HTR-8/SVneo (cell line): ENCODE results near the gene TRPM2.
"Not testable (repeated sequence)": the region's sequence is repeated elsewhere in the genome, so short reads cannot be mapped to it uniquely, and the experiment has no call there.

Source experiments
- DNase-seq: peaks from one replicate; pipeline ENCODE4 v3.0.0; 2011; ENCODE audit warnings: low spot score, mixed read lengths; ENCODE audit not compliant: insufficient read length
- FAIRE-seq: peaks from 2 replicates; lab custom pipeline; 2011; peaks lifted over from hg19 to GRCh38; lab: Jason Lieb, UNC

Gene TRPM2

DNA sequence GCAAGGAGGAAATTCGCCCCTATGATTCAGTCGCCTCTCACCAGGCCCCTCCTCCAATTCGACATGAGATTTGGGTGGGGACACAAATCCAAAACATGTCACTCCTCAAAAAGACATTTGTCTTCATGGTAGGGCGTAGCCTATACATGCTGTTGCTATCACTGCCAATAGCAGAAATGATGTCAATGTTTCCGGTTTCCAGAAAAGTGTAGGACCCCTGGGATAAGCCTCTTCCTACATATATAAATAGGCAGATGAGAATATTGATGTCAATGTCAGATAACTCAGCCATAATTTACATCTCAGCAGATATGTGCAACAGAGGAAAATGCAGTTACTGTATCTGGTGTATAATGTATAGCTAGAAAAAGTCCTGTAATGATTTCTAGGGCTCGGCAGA is 118.6 kb downstream of the TRPM2 start:
- FAIRE-seq = no peak
- DNase-seq = no peak

DNA sequence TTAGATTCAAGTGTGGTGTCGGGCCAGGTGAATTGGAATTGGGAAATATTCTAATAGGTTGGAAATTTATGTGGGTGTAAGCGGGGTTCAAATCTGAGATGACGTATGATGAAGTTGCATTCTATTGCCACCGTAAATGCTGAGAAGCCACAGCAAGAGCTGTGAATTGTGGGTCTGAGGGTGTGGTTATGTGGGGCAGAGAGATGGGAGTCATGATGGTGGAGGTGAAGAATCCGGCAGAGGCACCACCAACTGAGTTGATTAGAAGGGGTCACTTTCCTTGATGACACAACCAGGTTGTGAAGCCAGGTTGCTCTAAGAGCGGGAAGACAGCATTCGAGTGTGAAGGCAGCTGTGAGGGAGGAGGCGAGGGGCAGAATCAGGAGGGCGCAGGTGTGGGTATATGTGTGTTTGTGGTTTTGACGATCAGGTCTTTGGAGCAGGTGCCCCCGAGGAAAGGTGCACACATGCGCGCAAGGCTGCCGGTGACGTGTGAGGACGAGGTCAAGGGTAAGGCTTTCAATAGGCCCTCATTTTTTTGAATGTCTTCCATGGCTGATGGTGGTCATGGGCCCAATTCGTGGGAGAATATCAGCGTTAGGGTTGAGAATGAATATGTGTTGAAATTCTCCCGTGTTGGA is 120.6 kb downstream of the TRPM2 start:
- FAIRE-seq (no peak), DNase-seq (no peak)

DNA sequence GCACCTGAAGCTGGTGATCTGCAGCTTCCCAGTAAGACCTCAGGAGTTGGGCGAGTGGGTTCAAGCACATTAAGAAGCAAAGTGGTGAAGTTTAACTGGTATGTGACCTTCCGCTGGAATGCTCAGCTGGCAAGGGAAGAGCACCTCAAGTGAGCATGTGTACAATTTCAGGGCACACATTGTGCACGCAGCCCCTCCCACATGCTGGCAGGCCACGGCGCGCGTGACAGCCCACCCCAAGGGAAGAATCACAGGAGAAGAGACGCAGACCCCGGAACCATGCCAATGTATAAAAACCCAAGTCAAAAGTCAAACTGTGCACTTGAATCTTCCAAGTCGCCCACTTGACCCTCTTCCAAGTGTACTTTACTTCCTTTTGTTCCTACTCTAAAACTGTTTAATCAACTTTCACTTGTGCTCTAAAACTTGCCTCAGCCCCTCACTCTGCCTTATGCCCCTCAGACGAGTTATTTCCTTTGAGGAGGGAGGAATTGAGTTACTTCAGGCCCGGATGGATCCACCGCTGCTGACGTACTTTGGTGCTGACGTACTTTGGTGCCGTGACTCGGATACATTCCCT is 121.9 kb downstream of the TRPM2 start:
- DNase-seq (no peak), FAIRE-seq (no peak)

DNA sequence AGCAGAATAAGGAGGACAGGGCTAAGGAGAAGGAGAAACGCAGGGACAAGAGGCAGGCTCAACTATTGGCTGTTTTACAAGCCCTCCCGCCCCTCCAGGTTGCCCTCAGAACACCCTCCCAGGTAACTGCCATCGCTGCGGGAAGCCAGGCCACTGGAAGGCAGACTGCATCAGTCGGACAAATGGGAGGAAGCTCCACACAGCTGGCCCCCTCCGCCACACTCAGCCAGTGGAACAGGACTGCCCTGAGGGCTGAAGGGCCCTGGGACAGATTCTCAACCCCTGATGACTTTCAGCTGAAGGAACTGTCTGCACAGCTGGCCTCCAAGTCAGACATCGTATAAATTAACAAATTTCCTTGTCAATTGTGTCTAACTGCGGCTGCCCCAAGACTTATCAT is 123.7 kb downstream of the TRPM2 start:
- no peak for DNase-seq
- FAIRE-seq = no peak

DNA sequence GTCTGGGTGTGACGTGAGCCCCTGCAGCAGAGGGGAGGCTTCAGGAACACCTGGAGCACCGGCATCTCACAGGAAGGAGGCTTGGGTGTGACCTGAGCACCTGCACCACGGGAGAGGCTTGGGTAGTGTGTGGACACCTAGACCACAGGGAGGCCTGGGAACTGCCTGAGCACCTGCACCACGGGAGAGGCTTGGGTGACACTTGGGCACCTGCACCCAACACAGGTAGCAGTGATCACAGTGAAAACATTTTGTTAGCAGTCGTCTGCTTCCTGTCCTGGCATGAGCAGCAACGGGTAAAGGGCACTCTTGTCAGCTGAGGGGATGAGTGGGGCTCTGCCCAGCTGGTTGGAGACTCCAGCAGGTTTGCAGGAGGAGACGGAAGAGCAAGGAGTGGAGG is 124.3 kb downstream of the TRPM2 start:
- no peak for FAIRE-seq
- DNase-seq = no peak

DNA sequence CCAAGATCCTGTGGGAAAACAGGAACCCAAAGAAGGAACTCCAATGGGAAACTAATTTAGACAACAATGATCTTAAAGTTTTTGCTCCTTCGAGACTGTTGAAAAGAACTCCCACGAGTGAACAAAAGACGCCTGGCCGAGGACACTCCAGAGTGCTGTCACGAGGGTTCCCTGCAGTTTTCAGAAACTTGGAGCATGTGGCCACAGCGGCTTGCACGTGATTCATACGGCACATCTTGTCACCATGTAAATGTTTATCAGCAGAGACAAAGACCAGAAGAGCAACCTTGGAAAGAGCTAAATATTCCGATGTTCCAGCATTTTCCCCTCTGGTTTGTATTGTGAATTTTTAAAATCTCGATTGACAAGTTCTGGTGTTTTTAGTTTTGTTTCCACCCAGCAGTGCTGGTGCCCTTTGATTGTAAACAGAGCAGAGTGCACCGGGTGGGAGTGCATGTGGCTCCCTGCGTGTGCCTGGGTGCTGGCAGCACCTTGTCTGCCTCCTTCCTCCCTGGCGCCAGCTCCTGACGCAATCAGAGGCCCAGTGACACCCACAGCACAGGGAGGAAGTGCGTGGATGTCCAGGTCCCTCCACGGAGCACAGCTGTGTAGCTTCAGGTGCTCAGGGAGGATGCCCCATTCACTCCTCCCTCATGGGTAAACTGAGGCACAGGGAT is 124.8 kb downstream of the TRPM2 start:
- no peak for DNase-seq
- FAIRE-seq = no peak

DNA sequence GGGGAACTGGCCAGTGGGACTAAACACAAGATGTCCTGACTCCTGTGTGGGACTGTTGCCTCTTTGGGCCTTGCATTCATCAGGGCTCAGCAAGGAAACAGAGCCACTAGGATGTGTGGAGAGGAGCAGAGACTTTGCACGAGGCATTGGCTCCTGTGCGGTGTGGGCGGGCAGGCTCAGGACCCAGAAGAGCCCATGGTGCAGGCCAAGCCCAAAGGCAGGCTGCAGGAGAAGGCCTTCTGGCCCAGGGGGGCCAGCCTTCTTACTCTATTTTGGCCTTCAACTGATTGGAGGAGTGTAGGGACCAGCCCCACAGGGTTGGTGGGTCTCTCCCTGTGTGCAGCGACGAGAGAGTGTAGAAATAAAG is 125.4 kb downstream of the TRPM2 start:
- DNase-seq (no peak), FAIRE-seq (no peak)

DNA sequence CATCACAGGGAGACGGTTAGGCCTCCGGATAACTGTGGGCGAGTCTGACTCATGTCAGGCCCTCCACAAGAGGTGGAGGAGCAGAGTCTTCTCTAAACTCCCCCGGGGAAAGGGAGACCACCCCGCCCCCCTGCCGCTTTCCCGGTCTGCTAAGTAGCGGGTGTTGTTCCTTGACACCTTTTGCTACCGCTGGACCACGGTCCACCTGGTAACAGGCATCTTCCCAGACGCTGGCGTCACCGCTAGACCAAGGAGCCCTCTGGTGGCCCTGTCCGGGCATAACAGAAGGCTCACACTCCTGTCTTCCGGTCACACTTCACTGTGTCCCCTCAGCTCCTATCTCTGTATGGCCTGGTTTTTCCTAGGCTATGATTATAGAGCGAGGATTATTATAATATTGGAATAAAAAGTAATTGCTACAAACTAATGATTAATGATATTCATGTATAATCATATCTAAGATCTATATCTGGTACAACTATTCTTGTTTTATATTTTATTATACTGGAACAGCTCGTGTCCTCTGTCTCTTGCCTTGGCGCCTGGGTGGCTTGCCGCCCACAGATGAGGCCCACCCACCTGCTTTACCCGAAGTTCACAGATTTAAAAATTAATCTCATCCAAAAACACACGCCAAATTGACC is 126.3 kb downstream of the TRPM2 start:
- FAIRE-seq, DNase-seq: not testable (repeated sequence)

DNA sequence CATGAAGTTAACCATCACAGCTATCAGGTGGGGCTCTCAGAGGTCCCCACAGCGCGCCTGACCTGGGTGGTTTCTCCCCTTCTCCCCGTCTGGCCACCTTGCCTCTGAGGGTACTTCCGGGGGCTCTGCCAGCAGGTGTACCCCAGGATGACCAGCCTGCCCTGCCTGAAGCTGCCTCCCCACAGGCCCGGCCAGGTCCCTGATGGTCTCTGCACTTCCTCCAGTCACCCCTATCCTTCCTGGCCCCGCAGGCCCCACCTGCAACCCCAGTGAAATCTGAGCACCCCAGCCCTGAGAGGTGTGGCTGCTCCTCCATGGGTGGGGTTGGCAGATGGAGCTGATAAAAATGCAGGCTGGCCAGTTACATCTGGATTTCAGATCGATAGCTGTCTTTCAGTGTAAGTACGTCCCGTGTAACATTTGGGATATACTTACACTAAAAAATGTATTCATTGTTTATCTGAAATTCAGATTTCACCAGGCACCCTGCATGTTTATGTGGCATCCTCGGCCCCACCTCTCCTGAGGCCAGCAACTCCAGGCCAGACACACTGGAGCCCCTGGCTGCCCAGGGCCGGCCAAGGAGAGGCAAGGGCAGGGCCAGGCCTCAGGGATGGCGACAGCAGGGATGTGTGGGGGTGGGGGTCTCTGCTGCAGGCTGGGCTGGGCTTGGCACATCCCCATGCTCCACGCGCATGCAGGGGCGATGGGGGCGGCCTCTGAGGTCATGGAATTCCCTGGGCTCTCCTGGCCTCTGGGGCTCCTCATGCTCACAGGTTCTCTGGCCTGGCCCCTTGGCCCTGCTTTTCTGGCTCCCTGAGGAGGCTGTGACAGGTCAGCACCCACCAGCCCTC is 127.0 kb downstream of the TRPM2 start:
- FAIRE-seq (no peak), DNase-seq (no peak)

DNA sequence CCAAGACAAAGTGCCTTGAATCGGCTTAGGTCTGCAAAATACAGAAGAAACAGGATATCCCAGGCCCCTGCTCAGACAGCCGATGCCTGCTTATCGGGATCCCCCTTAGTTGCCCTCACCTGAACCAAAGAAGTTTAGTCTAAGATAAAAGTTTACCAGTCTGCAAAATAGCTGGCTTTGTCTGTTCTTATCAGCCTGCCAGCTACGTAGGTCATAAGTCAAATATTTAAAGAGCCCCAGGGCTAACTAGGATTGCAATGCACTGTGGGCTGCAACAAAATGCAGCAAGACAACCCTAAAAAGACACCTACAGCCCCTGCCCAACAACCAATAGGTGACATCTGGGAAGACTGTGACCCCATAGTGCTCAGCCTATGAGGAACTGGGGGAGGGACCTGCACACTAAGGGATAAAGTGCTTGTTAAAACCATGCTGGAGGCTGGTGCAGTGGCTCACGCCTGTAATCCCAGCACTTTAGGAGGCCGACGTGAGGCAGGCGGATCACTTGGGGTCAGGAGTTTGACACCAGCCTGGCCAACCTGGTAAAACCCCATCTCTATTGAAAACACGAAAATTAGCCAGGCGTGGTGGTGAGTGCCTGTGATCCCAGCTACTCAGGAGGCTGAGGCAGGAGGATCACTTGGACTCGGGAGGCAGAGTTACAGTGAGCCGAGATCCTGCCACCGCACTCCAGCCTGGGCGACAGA is 129.3 kb downstream of the TRPM2 start:
- DNase-seq (no peak), FAIRE-seq (no peak)

DNA sequence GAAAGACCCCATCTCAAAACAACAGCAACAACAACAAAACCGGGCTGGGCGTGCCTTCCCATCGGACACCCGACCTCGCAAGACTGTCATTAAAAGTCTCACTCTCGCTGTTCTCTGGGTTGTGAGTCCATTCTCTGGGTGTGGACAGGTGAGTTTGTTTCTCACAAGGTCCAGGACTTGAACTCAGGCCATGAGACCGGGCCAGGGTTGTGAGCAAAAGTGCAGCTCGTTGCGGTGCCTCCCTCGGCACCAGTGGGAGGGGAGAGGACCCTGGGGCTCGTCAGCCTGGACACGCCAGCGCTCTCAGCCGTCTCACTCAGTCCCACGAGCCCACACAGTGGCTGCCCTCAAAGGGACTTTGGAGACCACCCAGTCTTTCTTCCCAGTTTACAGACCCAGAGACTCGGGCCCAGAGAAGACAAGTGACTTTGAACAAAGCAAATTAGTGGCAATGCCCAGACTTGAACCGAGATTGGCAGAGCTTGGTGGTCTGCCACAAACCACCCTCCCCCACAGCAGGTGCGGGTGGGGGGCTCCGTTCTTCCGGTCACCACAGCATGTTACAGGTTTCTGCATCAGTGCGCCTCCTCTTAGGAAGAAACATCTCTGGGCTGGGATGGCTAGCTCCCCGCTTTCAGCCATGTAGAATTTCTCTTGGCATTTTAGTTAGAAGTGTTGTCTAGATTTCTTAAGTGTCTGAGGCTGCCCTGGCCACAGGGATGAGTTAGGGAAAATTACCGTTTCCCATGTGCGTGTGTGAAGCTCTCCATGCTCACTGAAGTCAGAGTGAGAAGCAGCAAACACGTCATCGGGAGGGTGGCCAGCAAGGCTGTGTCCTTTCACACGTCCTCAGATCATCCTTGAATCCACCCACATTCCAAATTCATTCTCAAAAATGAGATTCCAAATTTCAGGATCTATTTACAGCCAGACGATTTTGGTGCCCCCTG is 130.1 kb downstream of the TRPM2 start:
- FAIRE-seq (no peak), DNase-seq (no peak)

DNA sequence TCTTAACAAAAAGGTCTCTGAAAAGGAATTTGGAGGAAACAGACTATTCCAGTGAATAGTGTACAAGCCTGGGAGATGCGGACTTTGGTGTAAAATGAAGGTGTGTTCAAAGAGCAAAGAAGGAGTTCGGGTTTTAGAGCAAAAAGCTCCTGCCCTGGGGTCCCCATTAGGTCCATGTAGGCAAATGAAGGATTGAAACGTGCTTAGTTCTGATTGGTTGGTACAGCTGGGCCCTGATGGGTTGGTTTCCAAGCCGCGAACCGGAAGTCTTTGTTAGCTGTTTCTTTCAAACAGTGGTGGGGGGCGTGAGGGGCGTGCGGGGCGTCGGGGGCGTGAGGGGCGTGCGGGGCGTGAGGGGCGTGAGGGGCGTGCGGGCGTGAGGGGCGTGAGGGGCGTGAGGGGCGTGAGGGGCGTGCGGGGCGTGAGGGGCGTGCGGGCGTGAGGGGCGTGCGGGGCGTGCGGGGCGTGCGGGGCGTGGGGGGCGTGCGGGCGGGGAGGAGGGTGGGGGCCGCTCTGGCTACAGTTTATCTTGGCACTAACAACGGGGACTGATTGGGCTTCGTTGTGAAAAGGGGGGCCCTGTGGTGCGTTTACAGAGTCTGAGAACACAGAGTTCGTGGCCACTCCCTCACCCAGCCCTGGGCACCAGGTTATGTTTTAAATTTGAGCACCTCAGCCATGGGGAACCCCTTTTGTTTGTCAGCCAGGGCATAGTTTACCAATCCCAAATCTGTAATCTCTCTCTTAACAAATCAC is 131.3 kb downstream of the TRPM2 start:
- DNase-seq (no peak), FAIRE-seq (no peak)

DNA sequence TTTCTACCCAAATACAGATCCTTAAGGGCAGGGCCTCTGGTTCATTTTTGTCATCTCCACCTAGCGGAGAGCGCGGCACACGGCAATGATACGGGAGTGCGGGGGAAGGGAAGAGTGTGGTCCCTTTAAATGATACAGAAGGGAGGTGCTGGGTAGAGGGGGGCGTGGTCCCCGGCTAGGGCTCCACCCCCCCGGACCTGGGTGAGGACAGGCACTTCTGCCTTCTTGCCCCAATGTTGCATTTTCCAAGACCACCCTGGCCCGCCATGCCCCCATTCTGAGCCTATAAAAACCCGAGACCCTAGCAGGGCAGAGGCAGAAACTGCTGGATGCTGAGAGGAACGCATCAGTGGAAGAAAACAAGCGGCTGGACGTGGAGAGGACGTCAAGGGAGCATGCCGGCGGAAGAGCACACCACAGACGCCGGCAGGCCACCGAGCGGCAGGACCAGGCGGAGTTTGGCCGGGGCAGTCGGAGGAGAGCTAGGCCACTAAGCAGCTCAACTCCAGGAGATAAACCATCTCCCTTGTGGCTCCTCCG is 131.9 kb downstream of the TRPM2 start:
- DNase-seq (no peak), FAIRE-seq (no peak)

DNA sequence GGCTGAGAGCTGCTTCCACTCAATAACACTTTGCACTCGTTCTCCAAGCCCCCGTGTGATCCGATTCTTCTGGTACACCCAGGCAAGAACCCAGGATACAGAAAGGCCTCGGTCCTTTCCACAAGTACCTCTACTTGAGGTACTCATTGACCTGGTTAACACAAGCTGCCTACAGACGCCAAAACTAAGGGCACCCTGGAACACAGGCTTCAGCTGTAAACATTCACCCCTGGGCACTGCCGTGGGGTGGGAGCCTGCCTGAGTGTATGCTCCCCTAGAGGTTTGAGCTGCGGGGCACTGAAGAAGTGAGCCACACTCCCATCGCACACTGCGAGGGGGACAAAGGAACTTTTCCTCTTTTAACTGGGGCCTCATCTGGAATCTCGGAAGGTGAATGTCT is 132.4 kb downstream of the TRPM2 start:
- DNase-seq (no peak), FAIRE-seq (no peak)

DNA sequence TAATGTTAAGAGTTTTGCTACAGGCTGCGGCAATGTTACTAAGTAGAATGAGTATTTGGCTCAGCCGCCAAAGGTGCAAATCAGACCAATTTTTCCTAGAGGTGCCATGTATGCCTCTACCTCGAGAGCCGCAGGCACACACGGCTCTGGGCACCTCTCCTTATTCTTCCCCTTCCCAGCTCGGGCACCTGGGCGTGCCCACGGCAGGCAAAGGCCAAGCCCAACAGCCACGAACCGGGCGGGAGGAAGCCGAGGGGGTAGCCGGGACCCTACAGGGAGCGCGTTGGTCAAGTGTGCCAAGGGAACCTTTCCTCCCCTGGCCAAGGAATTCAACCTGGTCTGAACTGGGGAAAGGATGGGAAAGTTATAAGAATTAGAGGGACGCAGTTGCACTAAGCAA is 132.9 kb downstream of the TRPM2 start:
- no peak for FAIRE-seq

DNA sequence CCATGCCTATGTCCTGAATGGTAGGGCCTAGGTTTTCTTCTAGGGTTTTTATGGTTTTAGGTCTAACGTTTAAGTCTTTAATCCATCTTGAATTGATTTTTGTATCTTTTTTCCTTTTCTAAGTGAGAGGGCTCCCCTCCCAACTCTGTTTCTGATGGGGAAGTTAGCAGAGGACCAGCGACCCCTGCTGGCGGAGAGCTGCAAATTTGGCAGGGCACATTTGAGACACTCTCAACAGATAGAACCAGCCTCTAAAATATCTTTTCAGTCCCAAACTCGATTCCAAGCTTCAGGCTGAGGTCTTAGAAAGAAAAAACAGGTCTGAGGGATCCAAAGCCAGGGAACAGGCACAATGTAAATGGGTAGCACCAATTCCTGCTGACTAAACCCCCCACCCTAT is 134.4 kb downstream of the TRPM2 start:
- DNase-seq (no peak), FAIRE-seq (no peak)

More for the DNA sequence above, 132.9 kb downstream of the TRPM2 start:
- no peak for DNase-seq

DNA sequence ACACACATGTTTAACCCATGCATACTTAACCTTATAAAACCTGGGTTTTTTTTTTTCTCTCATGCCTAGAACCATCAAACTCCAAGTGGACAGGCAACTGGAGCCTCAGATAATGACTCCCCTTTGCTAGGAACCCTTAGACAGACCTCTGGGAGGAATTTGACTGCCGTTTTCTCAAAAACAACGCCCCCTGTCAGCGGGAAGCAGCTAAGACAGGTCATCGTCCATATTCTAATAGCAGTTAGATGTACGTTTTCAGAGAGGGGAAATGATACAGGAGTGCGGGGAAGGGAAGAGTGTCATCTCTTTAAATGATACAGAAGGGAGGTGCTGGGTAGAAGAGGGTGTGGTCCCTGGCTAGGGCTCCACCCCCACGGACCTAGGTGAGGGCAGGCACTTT is 136.5 kb downstream of the TRPM2 start:
- FAIRE-seq (no peak), DNase-seq (no peak)

DNA sequence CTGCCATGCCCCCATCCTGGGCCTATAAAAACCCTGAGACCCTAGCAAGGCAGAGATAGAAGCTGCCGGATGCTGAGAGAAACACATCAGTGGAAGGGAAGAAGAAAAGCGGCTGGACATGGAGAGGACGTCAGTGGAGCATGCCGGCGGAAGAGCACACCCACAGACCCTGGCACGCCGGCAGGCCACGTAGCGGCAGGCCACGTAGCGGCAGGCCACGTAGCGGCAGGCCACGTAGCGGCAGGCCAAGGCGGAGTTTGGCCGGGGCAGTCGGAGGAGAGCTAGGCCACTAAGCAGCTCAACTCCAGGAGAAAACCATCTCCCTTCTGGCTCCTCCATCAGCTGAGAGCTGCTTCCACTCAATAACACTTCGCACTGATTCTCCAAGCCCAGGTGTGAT is 137.0 kb downstream of the TRPM2 start:
- no peak for FAIRE-seq

More for the DNA sequence above, 137.0 kb downstream of the TRPM2 start:
- no peak for DNase-seq
